LHCN-M2 (cell line): ENCODE data around the gene CORO1C. TPM values are rescaled to one million over a fixed set of nuclear protein-coding genes. Genes with fewer than 3 reads are reported as not detected.
A peak's percentile ranks its signal among the peaks of the same experiment; 100 is the strongest.
"Not testable (repeated sequence)": the region's sequence is repeated elsewhere in the genome, so short reads cannot be mapped to it uniquely, and the experiment has no call there.

Source experiments
- DNase-seq: peaks from one replicate; pipeline ENCODE4 v3.0.0-alpha.2; 2012; ENCODE audit warnings: low read depth
- polyA plus RNA-seq: library from polyadenylated mRNA; unstranded; fragments of >200 nt; gene quantifications from one replicate; pipeline ENCODE4 v1.2.1, GENCODE V29; 2012; ENCODE audit warnings: missing spikeins
- total RNA-seq: library from RNA; depleted of rRNA; stranded (reverse); fragments of >200 nt; gene quantifications from 2 replicates; pipeline ENCODE4 v1.2.3, GENCODE V29; 2014; rRNA removed

The CORO1C gene
- total RNA-seq = 167 and 172 TPM in 2 replicates
- polyA plus RNA-seq = 306 TPM

DNA sequence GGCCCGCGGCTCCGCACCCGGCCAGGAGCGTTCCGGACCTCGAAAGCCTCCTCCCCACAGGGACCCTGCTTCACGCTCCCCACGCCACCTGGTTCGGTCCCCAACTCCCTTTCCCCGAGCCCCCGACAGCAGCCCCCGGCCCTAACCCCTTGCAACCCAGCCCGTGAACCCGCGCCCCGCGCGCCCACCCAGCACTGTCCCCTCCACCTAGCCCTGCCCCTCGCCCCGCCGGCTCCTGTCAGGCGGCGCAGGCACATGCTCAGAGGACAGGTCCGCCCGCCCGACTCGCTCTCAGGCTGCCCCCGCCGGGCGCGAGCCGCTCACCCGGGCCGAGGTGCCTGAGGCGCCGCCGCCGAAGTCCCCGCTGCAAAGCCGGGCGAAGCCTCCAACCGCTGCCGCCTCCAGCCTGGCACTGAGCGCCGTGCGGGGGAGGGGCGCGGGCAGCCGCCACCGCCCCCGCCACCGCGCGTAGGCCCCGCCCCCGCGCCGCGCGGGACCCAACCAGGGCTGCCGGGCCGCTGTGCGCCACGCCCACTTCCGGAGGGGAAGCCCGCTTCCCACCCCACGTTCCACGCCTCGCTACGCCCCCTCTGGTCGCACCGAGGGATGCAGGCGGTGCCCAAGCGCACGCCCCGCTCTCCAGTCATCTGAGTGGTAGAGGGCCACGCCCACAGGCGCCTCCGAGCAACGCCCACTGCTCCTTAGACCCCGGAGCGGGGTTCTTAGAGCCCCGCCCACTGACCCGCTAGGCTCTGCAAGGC, at the start of gene CORO1C:
Gene CORO1C (minus strand): TSS at position 414 of the 761 bp plus-strand sequence. CDS start 30,200 bp downstream, outside the sequence.
- DNase-seq = peak; percentile 95

DNA sequence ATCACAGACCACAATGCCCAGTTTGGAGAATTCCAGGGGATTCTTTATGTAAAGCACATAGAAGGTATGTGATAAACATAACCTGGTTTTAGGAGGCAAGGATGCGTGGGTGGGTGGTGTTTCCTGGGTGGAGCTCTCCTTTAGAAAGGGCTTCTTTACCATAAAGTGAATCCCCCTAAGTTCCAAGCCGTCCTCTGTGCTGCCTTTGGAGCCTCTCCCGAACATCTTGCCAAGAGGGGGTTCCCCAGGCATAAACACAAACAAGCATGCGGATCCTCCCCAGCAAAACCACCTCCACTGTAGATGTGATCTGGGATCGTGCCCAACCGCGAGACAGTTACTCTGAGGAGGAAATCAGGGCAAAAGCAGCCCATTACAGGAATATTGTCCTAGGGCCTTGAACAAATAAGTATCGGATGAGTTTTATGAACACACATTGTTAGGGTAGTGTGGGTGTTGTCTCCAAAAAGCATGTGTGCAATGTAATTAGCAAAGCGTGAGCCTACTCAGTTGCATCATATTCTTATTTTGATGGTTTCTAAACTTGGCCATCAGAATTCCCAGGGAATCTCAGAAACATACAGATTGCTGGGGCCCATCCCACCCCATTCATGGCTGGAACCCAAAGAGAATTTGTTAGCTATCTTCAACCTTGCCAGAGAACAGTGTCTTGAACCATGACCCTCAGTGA, 48.8 kb upstream of the CORO1C start:
- no peak for DNase-seq

DNA sequence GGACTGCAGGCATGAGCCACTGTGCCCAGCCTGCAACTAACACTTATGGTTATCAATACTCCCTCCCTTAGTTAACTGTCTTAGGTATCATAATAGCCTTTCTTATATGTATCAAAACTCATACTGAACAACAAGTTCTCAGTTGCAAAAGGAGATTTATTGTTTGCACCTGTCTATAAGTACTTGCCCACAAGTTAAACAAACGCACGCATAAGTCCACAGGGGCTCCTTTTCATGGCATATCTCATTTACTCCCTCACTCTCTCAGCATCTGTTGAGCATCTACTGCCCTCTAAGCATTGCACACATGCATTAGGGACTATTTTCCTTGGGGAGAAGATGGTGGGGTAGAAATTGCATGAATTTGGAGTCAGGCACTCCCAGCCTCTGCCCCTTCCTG, 46.7 kb upstream of the CORO1C start:
- DNase-seq = peak; percentile 89

DNA sequence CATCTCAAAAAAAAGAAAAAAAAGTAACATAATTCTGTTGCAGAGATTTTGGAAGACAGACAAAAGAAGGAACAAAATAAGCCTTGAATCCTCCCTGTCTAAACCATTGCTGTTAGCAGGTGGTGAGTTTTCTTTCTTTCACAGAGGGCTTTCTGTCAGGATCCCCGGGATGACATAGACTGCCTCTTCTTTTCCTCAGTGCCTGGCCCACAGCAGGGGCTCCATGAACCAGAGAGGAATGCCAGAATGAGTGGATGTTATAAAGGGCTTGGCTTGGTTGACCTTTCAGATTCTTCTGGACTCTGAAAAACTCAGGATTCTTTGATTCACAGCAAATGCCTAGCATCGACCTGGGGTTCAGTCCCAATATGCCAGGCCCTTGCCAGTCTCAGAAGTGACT, 45.8 kb upstream of the CORO1C start:
- DNase-seq = peak; percentile 30

DNA sequence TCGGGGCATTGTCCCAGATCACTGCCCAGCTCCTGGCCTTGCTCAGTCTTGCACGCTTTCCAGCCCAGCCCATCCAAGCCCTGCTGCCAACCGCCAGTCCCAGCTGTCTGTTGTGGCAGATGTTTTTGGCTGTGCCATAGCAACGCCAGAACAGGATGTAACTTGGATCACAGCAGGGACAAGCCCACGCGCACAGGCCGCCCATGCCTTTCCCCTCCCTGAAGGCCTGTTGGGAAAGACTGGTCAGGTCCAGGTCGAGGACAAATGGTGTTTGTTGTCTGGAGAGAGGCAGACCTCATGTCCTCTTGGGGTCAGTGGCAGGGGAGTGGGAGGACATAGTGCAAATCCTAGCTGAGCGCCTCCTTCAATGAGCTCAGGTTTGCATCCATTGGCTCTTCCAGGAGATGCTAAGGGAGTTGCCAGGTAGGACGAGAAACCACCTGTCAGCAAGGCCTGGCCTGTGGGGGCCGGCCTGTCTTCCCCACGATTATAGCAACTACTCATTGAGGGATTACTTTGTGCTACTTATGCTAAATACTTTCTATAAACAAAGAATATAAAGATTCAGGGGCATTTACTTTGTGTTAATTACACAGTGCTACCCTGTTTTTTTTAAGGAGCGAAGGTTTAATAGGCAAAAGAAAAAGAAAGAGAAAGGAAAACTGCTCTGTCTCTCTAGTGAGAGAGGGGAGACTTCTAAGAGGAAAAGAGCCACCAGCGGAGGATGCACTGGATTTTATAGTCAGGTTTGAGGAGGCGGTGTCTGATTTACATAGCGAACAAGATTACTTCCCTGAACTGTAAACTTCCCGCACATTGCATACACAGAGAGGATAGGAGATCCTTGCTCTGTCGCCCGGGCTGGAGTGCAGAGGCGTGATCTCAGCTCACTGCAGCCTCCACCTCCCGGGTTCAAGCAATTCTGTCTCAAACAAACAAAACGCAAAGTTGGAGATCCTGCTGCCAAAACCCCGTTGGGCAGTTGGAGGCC, 42.8 kb upstream of the CORO1C start:
- peak; percentile 98 for DNase-seq

DNA sequence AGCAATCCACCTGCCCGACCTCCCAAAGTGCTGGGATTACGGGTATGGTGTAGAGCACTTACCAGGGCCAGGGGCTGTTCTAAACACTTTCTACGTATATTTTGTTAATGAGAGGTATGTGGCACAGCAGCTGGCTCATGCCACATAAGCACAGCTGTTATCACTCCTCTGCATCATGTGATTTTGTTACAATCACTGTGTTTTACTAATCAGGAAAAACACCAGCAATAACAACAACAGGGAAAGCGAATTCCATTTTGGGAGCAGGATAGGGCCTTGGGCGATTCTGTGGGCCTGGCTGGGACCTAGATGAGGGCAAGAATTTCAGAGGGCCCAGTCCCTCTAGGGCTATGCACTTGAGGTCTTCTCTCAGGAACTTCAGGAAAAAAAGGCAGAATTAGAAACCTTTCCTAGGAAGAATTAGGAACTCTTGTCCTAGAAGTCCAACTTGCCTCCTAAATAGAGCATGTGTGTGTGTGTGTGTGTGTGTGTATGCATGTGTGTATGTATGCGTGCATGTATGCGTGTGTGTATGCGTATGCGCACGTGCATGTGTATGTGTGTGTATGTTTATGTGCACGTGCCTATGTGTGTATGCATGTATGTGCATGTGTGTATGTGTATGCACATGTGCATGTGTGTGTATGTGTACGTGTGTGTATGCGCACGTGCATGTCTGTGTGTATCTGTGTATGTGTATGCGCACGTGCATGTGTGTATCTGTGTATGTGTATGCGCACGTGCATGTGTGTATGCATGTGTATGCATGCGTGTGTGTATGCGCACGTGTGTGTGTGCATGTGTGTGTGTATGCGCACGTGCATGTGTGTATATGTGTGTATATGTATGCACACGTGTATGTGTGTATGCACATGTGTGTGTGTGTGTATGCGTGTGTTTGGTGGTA, 41.8 kb upstream of the CORO1C start:
- peak; percentile 78 for DNase-seq

DNA sequence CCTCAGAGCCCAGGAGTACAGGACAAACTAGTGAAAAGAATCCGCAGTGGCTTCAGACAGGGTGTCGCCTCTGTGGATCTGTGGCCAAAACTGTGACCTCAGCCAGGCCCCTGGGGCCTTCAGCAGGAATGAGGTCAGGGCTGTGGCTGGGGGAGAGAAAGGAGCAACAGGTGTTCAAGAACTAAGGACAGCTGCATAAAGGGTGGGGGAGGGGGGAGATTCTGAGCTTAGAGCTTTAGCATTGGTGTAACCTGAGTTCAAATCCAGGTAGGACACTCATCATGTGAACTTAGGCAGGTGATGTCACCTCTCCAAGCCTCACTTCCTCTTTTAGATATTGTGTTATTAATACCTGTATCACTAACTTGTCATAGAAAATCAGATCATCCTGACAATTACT, 40.9 kb upstream of the CORO1C start:
- peak; percentile 88 for DNase-seq

DNA sequence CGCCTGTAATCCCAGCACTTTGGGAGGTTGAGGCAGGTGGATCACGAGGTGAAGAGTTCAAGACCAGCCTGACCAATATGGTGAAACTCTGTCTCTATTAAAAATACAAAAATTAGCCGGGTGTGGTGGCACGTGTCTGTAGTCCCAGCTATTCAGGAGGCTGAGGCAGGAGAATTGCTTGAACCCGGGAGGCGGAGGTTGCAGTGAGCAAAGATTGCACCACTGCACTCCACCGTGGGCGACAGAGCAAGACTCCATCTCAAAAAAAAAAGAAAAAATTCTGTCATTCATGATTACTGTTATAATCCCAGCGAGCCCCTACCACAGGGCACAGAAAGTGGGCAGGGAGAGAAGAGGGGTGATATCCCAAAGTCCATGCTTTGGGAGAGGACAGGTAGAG, 40.5 kb upstream of the CORO1C start:
- not testable (repeated sequence) for DNase-seq

DNA sequence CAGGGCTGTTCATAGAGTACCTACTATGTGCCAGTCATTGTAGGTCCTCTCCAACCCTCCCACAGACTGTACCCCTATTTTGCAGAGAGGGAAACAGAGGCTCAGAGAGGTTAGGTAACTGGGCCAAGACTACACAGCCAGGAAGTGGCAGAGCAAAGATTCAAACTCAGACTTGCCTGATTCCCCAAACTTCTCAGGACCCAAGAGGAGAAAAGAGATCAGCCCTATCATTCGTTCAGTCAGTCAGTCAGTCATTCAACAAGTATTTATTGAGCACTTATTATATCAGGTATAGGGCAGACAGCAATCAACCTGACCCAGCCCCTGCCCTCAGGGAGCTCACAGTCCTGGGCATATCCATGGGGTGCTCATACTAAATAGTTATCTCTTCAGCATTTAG, 39.6 kb upstream of the CORO1C start:
- DNase-seq = no peak

DNA sequence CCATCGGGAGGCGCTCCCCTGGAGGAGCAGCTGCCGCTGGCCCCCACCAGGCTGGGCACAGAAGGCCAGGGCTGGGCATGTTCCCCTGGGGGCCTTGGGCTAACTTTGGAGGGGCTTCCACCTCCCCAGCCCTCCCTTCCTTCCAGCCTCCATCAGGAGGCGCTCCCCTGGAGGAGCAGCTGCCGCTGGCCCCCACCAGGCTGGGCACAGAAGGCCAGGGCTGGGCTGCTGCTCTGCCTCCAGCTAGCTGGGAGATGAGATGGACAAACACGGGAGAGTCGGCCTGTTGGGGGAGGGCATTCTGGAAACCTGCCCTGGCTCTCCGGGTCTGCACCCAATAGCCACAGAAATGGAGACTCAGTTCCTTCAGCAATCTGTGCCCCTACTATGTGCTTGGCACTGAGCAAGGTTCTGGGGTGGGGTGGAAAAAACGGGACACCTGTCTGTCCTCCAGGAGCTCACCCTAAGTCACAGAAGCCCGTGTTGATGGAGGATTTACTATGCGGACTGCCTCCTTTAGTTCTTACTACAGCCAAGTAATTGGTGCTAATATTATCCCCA, 39.0 kb upstream of the CORO1C start:
- no peak for DNase-seq

DNA sequence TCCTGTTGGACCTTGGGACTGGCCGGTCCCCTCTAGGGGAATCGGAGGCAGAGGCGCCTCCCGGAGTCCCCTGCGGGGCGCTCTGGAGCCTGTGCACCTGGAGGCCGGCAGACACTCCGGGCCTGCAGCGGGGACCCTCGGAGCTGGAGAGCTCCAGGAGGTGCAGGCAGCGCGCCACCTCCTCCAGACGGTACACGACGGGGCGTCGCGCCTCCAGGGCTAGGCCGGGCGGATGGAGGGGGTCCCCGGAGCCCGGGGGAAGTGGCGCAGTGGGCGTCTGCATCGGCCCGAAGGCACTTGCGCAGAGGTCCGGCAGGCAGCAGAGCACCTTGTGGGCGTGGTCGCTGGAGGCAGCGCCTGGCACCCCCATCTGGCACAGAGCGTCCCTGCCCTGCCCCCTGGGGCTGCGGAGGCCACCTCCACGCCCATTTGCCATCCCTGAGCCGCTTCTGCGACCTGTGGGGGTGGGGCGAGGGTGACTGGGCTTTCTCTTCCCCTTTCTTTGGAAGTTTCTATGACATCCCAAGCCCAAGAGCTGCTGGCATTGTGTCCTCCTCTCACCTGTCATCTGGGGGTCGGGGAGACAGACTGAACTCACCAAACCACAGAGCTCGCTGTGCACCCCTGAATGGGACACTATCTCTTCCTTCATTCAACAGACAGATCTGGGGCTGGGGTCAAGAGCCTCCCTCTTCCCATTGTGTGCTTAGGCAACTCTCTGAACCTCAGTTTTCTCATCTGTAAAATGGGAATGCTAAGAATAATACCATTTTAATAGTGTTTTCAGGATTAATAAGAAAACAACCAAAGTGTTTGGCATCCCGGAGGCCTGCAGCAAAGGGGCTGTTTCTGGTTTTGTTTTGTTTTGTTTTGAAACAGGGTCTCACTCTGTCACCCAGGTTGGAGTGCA, 37.5 kb upstream of the CORO1C start:
- no peak for DNase-seq

DNA sequence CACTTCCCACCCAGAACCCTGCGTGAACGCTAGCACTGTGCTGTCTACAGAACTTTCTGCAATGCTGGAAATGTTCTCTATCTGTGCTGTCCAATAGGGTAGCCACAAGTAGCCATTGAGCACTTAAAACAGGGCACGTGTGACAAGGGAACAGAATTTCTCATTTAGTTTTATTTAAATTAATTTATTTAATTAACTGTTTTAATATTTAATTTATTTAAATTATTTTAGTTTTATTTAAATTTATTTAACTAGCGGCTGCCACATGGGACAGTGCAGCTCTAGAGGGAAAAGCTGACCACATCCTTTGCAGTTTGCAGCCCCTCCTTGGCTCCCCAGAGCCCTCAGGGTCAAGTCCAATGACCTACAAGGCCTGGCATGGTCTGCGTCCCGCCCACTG, 35.0 kb upstream of the CORO1C start:
- DNase-seq = no peak

DNA sequence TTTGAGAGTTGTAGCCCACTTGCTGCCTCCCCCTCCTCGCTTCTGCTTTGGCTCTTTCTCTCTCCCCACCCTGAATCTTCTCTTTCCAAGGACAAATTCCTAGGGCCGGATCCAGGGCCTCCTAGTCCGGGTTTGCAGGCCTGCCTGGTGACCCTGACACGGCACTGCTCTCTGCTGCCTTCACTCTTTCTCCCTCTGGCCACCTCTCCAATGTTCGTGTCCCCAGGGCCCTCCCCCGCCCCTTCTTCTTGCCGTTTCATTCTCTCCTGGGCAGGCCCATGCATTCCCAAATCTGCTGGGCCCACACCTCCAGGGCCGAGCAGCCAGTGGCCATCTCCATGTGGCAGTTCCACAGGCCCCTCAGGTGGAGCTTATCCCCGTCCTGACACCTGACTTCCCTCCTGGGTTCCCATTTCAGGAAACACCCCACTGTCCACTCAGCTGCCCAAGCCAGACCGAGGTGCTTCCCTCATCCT, 34.0 kb upstream of the CORO1C start:
- no peak for DNase-seq

DNA sequence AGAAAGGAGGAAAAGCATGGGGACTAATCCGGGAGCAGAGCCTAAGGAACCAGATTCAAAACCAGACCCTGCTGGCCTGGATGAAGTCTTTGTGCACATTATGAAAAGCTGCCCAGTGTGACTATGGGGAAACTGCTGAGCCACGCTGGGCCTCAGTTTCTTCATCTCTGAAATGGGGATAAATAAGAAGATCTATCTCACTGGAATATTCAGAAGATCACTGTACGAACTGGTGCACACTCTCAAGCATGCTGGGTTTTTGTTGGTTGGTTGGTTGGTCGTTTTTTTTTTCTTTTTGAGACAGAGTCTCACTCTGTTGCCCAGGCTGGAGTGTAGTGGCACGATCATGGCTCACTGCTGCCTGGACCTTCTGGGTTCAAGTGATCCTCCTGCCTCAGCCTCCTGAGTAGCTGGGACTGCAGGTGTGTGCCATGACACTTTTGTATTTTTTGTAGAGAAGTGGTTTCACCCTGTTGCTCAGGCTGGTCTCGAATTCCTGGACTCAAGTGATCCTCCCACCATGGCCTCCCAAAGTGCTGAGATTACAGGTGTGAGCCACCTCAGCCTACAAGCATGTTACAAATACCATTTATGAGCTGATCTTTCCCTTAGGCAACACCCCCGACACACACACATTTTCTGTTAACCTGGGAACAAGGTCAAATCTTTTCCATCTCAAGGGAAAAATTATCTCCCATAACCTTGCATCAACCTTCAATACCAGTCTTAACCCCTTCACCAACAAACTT, 33.4 kb upstream of the CORO1C start:
- DNase-seq = no peak

DNA sequence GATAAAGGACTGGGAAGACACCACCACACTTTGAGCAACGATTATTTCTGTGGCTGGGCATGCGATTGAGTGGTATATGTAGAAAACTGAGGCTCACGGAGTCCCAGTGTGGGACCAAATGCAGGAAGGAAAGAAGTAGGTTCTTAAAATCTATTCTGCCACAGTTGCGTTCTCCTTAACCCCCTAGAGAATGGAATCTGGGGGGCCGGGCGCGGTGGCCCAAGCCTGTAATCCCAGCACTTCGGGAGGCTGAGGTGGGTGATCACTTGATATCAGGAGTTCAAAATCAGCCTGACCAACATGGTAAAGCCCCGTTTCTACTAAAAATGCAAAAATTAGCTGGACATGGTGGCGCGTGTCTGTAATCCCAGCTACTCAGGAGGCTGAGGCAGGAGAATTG, 29.9 kb upstream of the CORO1C start:
- no peak for DNase-seq

DNA sequence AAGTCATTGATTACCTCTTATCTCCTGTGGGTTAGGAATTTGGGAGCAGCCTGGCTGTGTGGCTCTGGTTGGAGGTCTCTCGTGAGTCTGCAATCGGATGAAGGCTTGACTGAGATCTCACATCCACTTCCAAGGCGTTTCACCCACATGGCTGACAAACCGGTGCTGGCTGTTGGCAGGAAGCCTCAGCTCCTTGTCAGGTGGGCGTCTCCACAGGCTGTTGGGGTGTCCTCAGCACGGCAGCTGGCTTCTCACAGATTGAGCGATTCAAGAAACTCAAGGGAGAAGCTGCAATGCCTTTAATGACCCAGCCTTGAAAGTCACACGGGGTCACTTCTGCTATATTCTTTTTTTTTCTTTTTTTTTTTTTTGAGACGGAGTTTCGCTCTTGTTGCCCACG, 28.6 kb upstream of the CORO1C start:
- DNase-seq = no peak

DNA sequence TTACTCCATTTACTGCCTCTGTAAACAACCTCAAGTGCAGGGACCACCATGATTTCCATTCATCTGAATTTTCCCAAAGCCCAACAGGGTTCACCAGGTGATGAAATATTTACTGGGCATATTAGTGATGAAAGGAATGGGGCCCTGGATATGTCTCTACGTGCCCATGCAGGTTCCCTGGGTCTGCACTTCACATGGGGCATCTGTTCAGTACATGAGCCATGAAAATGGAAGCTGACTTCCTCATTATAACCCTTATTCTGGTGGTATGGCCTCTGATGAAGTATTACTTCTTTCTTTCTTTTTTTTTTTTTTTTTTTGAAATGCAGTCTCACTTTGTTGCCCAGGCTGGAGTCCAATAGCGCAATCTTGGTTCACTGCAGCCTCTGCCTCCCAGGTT, 26.5 kb upstream of the CORO1C start:
- no peak for DNase-seq

DNA sequence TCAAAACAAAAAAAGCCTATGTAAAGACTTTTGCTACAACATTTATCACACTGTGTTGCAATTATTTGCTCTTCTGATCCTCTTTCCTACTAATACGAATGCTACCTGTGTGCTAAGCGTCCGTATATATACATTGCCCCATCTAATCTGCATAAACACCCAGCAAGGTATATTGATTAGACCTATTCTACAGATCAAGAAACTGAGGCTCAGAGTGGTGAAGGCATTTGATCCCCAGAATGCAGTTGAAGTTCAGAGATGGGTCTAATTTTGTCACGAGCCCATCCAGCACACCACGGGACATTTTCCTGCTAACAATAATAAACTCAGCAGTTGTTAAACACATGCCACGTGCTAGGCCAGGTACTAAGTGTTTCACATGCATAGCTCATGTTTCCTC, 25.1 kb upstream of the CORO1C start:
- no peak for DNase-seq

DNA sequence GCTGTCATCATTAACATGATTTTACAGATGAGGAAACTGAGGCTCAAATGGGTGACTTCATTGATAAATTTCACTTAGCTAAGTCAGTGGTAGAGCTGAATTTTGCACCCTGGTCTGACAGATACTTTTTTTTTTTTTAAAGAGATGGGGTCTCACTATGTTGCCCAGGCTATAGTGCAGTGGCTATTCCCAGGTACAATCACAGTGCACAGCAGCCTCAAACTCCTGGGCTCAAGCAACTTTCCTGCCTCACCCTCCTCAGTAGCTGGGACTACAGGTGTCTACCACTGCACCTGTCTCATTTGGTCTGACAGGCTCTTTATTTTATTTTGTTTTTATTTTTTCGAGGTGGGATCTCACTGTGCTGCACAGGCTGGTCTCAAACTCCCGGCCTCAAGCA, 24.2 kb upstream of the CORO1C start:
- DNase-seq = no peak
